ENCODE results near the gene SMYD4.
"Not testable (repeated sequence)": the region's sequence is repeated elsewhere in the genome, so short reads cannot be mapped to it uniquely, and the experiment has no call there.

Gene SMYD4, protein sequence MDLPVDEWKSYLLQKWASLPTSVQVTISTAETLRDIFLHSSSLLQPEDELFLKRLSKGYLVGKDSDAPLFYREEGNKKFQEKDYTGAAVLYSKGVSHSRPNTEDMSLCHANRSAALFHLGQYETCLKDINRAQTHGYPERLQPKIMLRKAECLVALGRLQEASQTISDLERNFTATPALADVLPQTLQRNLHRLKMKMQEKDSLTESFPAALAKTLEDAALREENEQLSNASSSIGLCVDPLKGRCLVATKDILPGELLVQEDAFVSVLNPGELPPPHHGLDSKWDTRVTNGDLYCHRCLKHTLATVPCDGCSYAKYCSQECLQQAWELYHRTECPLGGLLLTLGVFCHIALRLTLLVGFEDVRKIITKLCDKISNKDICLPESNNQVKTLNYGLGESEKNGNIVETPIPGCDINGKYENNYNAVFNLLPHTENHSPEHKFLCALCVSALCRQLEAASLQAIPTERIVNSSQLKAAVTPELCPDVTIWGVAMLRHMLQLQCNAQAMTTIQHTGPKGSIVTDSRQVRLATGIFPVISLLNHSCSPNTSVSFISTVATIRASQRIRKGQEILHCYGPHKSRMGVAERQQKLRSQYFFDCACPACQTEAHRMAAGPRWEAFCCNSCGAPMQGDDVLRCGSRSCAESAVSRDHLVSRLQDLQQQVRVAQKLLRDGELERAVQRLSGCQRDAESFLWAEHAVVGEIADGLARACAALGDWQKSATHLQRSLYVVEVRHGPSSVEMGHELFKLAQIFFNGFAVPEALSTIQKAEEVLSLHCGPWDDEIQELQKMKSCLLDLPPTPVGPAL

DNA sequence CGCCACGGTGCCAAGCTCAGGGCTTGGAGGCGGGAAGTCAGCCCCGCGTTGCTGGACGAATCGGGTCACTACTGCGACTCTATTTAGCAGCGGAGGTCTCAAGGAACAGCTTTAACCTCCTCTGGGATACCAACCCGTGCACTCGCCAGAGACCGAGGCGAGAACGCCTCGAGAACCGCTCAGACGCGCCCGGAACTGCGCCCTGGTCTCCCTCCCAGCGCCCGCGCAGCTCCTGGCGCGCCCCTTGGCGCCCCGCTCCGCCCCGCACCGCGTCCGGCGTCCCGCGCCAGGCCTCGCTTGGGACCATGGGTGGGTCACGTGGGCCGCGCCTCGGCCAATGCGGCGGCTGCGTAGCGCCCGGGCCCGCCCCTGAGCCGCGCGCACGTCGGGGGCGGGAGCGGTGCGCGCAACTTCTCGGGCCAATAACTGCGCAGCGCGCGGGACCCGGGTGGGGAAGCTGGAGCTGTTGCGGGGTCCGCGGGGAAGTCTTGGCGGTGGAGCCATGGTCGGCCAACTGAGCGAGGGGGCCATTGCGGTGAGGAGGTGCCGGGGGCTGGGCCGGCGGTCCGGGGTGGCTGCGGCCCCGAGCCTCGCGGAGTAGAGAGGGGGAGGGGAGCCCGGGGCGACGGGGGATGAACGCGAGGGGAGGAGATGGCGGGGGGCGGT lies at the start of gene SMYD4, which contains the start of gene RPA1:
Gene SMYD4, minus strand, starts transcription at position 311 of the 666 bp plus-strand sequence. CDS start 1,908 bp downstream, outside the sequence.
Gene RPA1, plus strand, starts transcription at position 414 of the 666 bp plus-strand sequence. Its CDS starts 89 bp downstream, at position 503.
- DNase-seq = peak; percentile 77 to 92

DNA sequence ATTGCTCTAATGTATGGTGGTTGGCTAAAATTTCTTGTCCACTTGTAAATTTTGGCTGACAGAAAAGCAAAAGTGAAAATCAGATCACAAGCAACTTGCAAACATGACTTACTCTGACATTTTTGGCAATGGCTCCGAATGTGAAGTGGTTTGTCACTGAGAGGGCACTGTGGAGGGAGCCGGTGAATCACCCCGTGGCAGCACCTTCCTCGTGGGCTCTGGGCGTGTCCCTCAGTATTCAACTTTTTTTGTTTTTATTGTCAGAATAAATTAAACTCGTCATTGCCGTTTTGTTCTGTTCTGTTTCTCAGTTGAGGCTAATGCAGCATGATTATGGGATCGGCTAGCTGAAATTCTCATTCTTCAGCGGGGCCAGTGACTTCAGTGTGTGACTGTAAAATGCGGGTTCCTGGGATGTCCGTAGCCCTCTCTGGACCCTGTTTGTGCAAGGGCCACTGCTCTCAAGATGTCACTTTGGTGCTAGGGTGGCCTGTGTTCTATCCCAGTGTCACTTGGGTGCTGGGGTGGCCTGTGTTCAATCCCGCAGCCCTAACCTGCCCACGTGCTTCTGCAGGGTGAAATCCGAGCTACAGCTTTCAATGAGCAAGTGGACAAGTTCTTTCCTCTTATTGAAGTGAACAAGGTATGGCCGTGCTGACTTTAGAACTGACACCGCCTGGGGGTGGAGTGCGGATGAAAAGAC lies 48.9 kb upstream of the SMYD4 start:
- no peak for DNase-seq

DNA sequence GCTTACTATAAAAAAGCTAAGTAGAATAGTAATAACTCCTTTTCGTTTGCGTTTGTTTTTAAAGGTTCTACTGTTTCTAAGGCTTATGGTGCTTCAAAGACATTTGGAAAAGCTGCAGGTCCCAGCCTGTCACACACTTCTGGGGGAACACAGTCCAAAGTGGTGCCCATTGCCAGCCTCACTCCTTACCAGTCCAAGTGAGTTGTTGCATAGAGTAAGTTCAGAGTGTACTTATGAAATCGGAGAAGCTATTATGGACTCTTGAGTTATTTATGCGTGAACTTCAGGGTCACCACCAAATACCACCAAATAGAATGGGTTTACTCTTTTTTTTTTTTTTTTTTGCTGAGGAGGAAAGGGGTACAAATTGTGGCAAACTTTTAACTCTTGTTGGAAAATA lies 45.9 kb upstream of the SMYD4 start:
- no peak for DNase-seq

DNA sequence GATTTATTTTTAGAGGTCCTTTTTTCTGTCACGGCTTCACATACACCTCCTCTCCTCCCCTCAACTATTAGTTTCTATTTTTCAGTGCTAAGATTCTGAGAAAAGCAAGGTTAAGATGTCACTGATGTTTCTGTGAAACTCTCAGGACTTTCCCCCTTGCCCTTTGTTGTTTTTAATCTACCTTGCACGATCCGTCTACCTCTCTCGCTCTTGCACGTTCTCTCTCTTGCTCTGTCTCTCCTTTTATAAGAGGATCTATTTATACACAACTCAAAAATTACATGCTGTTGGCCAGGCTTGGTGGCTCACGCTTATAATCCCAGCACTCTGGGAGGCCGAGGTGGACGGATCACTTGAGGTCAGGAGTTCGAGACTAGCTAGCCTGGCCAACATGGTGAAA lies 43.7 kb upstream of the SMYD4 start:
- DNase-seq = no peak

DNA sequence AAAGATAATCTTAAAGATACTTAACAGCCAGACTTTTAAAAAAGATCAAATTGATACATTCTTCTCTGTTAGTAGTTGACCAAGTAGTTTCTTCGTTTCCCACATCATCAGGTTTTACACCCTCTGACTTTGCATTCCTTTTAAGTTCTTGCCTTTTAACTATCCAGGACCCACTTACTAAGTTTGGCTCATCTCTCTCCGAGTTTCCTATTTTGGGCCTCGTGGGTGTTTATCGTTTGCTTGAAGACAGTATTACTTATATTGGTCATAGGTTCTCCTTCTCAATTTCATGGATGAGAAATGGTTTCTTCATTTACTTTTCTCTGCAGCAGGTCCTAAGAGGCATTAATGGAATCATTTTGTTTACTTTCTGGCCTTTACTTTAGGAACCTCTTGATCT lies 43.3 kb upstream of the SMYD4 start:
- DNase-seq = no peak

DNA sequence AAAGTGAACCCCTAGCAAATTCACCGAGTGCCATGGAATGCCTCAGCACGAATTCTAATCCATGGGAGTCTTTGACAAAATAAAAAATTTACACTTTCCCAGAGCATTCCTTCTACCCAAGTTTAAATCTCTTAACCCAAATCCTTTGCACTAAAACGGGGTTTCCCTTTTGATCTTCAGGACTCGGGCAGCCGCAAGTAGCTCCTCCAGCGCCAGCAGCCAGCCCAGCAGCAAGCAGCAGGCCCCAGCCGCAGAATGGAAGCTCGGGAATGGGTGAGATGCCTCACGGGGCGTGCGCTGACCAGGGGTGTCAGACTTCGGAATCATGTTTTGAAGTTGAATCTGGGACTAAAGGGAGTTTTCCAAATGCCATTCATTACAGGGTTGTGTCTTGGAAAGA lies 42.6 kb upstream of the SMYD4 start:
- no peak for DNase-seq

DNA sequence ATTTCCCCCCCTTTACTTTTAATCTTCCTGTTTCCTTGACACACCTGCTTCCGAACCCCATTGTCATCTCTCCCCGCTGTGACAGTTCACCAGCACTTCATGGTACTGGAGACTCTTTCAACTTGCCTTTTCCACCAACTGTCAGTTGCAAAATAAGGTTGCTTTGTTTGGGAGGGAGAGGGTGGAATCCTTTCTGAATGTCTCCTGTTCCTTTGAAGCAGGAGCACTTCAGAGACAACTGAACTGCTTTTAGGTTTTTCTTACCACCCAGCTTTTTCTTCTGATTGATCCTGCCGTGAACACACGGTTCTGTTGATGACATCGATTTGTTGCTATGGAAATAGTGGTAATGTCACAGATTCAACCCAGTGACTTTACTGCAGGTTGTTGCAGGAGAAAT lies 42.1 kb upstream of the SMYD4 start:
- no peak for DNase-seq

DNA sequence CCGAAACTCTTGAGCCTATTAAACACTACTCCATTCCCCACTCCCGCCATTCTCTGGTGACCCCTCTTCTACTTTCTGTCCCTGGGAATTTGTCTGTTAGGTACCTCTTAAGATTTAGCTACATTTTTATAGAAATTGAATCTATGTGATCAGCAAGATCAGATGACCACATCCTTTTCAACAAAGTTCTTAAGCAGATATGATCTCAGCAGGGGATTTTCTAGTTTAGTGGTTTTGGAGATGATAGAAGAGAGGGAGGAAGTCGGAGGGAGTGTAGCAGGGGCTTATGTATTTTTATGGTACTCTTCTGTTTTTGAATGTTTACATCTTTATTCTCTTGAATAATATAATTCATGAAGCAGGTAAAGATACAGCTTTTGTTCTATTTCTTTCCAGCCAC lies 40.9 kb upstream of the SMYD4 start:
- DNase-seq = no peak

DNA sequence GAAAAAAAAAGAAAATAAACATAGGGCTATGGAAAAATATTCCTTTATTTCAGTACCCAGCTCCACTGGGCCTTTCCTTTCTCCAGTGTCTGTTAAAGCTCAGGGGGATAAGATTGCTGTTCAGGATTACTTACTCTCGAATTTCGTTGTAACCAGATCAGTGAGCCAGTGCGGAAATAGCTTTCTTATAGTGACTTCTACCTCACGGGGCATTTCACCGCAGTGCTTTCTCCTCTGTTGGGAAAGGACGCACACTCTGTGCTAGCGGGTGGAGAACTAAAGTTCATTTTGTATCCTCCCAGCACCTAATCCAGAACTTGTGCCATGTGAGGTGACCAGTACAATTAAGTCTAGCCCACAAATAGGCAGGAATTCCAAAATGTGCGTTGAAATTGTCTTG lies 38.4 kb upstream of the SMYD4 start:
- no peak for DNase-seq

DNA sequence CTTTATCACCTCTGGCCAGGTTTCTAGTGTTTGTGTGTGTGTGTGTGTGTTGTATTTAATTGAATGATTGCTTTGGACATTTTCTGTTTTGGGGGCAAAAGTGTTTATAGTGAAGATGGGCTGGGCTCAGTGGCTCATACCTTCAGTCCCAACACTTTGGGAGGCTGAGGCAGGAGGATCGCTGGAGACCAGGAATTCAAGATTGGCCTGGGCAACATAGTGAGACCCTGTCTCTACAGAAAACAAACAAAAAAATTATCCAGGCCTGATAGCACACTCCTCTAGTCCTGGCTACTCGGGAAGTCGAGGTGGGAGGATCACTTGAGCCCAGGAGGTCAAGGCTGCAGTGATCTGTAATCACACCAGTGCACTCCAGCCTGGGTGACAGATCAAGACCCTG lies 37.6 kb upstream of the SMYD4 start:
- no peak for DNase-seq

DNA sequence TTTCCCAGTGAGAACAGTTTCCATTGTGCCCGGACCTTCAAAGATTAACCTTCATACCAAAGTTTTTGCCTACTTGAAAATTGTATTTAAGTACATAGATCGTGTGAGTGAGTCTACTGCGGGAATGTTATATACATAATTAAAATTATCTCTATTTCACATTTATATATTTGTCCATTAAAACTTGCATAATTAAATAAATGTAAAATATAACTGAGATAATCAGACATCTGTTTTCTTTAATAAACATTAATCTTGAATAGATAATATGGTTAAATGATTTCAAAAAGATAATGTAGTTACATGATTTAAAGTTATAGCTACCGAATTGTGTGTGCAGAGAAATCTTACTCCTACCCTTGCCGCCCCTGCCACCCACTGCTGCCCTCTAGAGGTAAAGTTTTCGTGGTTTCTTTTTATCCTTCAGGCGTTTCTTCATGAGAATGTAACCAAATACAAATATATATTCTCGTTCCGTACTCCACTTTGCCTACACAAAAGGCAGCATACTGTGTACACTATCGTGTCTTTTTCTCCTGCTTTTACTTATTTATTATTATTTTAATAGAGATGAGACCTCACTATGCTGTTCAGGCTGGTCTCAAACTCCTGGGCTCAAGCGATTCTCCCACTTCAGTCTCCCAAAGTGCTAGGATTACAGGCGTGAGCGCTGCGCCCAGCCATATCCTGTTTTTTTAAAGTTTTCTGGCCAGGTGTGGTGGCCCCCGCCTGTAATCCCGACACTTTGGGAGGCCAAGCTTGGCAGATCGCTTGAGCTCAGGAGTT lies 35.7 kb upstream of the SMYD4 start:
- peak; percentile 16 to 29 for DNase-seq

DNA sequence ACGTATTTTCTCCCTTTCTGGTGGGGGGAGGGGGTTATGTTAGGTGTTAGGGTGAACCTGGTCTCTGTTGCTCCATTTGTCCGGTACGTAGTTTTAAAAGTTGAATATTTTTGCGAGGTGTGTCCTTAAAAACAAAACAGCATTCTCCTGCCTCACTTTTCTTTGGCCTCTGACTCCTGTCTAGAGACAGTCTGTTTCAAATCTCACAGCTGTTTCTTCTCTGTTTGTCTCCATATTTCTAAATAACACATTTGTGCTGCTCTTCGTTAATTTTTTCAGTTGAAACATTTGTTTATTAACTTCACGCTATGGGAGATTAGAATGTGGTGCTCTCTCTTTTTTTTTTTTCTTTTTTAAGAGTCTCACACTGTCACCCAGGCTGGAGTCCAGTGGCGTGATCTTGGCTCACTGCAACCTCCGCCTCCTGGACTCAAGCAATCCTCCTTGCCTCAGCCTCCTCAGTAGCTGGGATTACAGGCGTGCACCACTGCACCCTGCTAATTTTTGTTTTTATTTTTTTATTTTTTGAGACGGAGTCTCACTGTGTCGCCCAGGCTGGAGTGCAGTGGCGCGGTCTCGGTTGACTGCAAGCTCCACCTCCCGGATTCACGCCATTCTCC lies 31.8 kb upstream of the SMYD4 start:
- DNase-seq = no peak

DNA sequence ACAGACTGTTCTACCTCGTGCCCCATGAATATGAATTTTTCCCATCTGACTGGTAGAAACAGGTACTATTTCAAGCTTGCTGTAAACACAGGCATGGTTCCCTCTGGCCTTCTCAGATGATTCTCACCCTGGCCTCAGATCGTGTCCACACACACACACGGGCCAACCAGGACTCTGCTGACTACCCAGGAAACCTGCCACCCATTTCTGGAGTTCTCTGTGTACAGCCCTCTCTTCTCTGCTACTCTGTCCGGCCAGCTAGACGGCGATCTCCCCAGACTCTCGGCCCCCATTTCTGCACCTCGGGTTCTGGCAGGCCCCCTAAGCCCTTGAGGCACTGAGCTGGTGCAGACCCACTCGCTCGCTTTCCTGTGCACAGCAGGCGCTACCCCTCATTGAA lies 31.3 kb upstream of the SMYD4 start:
- no peak for DNase-seq

DNA sequence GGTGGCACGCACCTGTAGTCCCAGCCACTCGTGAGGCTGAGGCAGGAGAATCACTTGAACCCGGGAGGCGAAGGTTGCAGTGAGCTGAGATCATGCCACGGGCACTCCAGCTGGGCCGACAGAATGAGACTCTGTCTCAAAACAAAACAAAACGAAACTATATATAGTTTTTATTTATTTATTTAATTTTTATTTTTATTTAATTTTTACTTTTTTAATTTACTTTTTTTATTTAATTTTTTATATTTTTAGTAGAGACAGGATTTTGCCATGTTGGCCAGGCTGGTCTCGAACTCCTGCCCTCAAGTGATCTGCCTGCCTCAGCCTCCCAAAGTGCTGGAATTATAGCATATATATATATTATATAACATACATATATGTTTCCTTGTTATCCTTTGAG lies 26.8 kb upstream of the SMYD4 start:
- not testable (repeated sequence) for DNase-seq

DNA sequence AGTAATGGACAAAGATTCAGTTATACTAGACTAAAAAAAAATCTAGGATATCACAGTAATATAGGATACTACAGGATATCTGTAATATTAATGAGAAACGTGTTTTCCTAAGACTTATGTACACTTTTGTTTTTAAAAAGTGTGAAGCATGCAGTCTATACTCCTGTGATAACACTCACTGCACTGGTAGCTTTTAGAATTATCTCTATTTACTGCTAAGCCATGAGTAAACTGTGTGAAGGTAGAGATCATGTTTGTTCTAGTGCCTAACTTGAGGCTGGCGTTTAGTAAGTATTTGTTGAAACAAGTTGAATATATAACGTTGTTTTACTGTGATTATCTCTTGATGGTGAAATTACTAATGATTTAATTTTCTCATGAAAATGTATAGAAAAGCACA lies 24.0 kb upstream of the SMYD4 start:
- DNase-seq = no peak

DNA sequence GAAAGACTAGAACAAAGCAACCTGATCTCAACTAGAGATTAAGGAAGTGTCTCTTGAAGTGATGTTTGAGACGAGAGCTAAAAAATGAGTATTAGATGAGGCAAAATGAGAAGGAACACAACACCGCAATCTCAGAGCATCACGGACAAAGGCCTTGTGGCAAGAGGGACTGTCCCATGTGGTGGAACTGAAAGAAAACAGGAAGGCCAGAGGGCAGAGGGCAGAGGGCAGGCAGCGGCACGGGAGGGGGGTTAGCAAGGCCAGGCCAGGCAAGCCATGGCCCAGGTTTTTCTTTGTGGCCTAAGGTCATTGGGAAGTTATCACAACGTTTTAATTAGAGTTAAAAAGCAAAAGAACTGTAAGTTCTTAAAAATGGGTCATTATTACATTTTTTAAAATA lies 22.6 kb upstream of the SMYD4 start:
- no peak for DNase-seq

DNA sequence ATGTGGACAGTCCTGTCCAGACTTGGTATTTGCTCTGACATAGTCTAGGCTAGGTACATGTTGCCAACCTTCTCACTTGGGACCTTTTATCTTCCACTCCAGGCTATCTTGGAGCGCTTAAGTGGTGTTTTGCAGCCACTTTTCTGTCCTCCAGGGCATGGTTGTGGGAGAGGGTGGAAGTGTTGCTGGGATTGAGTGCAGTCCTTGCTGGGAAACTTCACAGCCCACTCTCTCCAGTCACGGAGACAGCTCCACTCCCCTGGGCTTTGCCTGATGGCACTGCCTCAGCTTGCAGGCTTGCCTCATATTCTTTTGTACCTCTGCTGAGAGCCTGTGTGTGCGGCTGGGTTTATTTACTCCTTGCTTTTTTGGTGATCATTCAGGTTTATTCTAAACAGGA lies 17.5 kb upstream of the SMYD4 start:
- DNase-seq = no peak

DNA sequence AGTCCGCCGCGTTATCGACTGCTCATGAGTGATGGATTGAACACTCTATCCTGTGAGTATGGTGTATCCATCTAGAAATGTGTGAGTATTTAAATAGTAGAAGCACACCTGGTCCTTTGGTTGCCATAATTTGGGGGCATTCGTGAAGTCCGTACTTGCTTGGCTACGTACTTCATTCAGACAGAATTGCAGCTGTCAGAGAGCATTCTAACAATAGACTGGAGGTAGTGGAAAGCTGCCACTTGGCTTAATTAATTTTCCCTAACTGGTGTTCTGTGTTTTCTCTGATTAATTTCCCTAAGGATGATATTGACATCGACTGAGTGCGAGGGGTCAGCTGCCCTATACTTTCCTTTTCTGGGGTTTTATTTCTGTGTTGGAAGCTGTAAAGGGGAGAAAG lies 14.2 kb upstream of the SMYD4 start:
- DNase-seq = no peak

DNA sequence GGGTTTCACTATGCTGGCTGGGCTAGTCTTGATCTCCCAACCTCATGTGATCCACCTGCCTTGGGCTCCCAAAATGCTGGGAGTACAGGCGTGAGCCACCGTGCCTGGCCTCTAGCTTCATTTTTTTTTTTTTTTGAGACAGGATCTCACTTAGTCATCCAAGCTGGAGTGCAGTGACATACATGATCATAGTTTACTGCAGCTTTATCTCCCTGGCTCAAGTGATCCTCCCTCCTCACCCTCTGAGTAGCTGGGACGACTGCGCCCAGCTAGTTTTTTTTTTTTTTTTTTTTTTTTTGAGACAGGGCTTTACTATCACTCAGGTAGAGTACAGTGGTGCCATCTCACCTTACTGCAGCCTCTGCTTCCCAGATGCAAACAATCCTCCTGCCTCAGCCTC lies 9.8 kb upstream of the SMYD4 start:
- DNase-seq = no peak

DNA sequence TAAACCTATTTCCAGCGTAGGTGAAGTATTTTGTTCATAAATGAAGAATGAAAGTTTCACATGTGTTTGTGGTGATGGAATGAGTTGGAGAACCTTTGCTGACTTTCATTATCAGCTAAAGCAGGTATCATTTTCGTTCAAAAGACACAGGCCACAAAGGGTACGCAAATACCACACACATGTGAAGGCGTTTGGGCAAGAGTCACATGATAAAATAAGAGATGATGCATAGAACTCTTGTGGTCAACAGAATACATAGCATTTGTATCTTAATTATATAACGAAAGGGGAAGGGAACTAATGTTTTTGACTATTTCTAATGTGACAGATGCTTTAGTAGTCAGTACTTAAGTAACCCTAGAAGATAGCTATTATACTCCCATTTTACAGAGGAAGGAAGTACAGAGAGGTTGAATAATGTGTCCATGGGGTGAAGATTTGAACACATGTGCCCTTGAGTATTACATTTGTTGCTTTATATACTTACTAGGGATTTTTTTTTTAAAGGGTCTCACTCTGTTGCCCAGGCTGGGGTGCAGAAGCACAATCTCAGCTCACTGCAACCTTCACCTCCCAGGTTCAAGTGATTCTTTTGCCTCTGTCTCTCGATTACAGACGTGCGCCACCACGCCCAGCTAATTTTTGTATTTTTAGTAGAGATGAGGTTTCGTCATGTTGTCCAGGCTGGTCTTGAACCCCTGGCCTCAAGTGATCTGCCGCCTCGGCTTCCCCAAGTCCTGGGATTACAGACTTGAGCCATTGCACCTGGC lies 4.9 kb upstream of the SMYD4 start:
- DNase-seq = no peak

DNA sequence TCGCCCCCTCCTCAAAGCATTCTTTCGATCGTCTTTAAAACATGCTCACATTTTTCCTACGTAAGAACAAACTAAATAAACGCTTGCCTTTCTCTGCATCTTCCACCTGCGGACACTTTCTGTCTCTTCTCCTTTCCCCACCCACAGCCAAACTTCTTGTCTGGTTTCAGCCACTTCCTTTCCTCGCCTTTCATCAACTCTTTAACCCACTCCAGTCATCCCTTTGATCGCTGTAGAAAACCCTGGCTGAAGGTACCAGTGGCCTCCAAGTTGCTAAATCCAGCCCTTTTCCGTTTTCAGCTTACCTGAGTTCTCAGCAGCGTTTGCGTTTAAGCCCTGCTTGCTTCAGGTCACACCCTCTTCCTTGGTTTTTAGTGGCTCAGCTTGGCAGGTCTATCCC lies 586 bp upstream of the SMYD4 start:
- no peak for DNase-seq

All from SHP77 (cell line).